Caco-2 (cell line): ENCODE measurements around the gene GRIFIN. TPM values are rescaled to one million over a fixed set of nuclear protein-coding genes. Genes with fewer than 3 reads are reported as not detected.

ENCODE experiments used
- BruUV-seq: library from RNA; stranded (reverse); fragments of 400-500 nt; replicated peaks from 2 replicates; lab custom pipeline; 2021; lab: Mats Ljungman, UMichigan
- CTCF ChIA-PET: fragments of 300-600 bp; sonication (Branson Sonifier 250); formaldehyde crosslinking; loops from one replicate; lab custom pipeline; 2022; ENCODE audit warnings: antibody characterized with exemption; lab: Charles Lee
- POLR2A ChIA-PET: fragments of 300-600 bp; sonication (Branson Sonifier 250); formaldehyde crosslinking; loops from one replicate; lab custom pipeline; 2022; ENCODE audit warnings: antibody characterized with exemption; lab: Charles Lee
- DNase-seq, 2 experiments: peaks; one replicate each; pipeline versions ENCODE4 v3.0.0 to v3.0.0-alpha.2; 2020 to 2022
- H3K27me3 ChIP-seq: replicated peaks from 2 replicates; pipeline ENCODE4 v1.6.0; 2011; ENCODE audit warnings: low read length; ENCODE audit not compliant: control insufficient read depth, insufficient read depth
- H3K36me3 ChIP-seq: 2 replicates; pipeline ENCODE4 v1.5.1; 2011; ENCODE audit warnings: low read length; ENCODE audit not compliant: control insufficient read depth, insufficient read depth
- H3K4me1 ChIP-seq: fragments of 250-450 bp; sonication (Bioruptor Pico); 2 replicates; pipeline ENCODE4 v1.5.1; 2020; ENCODE audit warnings: mild to moderate bottlenecking
- H3K4me3 ChIP-seq: 2 replicates; pipeline ENCODE4 v1.5.1; 2011; ENCODE audit warnings: low read depth, mild to moderate bottlenecking, control low read depth, low read length
- H3K9me3 ChIP-seq: fragments of 250-450 bp; sonication (Bioruptor Pico); 2 replicates; pipeline ENCODE4 v1.5.1; 2020; ENCODE audit warnings: mild to moderate bottlenecking, moderate library complexity
- H3K27ac Mint-ChIP-seq: one replicate; pipeline ENCODE4 v1.8.0; 2022; ENCODE audit warnings: mixed read lengths; ENCODE audit not compliant: unreplicated experiment
- H3K27me3 Mint-ChIP-seq: one replicate; pipeline ENCODE4 v1.8.0; 2022; ENCODE audit warnings: mixed read lengths; ENCODE audit not compliant: insufficient read depth, unreplicated experiment
- H3K36me3 Mint-ChIP-seq: one replicate; pipeline ENCODE4 v1.8.0; 2022; ENCODE audit warnings: mild to moderate bottlenecking, mixed read lengths; ENCODE audit not compliant: insufficient read depth, unreplicated experiment
- H3K4me1 Mint-ChIP-seq: one replicate; pipeline ENCODE4 v1.8.0; 2022; ENCODE audit warnings: low read depth, mixed read lengths; ENCODE audit not compliant: unreplicated experiment
- H3K4me3 Mint-ChIP-seq: one replicate; pipeline ENCODE4 v1.8.0; 2022; ENCODE audit warnings: mild to moderate bottlenecking, moderate library complexity, mixed read lengths; ENCODE audit not compliant: unreplicated experiment
- H3K9me3 Mint-ChIP-seq: one replicate; pipeline ENCODE4 v1.8.0; 2022; ENCODE audit warnings: mixed read lengths; ENCODE audit not compliant: unreplicated experiment
- intact Hi-C: fragments of 100-400 bp; cut with micrococcal nuclease; formaldehyde crosslinking; loops from one replicate; pipeline ENCODE4 v1.10.0; 2022; ENCODE audit not compliant: unreplicated experiment
- total RNA-seq: library from RNA; stranded (reverse); gene quantifications from 2 replicates; pipeline ENCODE4 v1.2.3, GENCODE V29; 2022
- TF ChIP-seq, protein P1 (sequence below), 2 experiments: fragments of 200-600 bp in 1 of 2; IDR thresholded peaks; 1 replicate in 1 of 2; 2 replicates in 1 of 2; pipeline versions ENCODE4 v1.5.1 to v1.8.0; 2011 to 2022; ENCODE audit warnings: antibody characterized with exemption in 1 of 2, control low read depth in 1 of 2, inconsistent platforms in 1 of 2, low read depth in 1 of 2, low read length in 1 of 2, mild to moderate bottlenecking in 1 of 2, moderate library complexity in 1 of 2; ENCODE audit not compliant: insufficient read depth in 1 of 2, severe bottlenecking in 1 of 2, unreplicated experiment in 1 of 2

Gene GRIFIN
- total RNA-seq, 1 experiment from 2014 or later = not detected

DNA sequence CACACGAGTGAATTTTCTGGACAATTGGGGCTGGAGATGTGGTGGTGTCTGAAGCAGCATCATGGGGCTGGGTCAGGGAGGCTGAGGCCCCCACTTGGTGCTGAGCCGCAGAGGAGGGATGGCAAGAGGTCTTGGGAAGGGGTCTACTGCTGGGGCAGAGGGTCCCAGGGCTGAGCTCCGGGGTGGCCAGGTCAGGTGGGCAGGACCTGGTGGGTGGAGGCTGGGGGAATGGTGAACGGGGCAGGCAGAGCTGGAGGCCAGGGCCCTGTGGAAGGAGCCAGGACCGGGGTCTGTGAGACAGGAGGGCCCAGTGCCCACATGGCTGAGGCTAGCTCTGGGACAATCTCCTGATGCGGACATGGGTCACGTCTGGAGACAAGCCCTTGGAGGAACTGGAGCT is 23.0 kb upstream of the GRIFIN start:
- Mint-ChIP-seq H3K4me1 (no peaks in the 10 kb centered on the region), H3K27me3 (no peaks in the 10 kb centered on the region), H3K9me3 (no peaks in the 10 kb centered on the region), H3K27ac (no peak overlapping the region), H3K36me3 (no peaks in the 10 kb centered on the region), H3K4me3 (no peak overlapping the region)
- ChIA-PET POLR2A (no interaction called here), CTCF (interaction anchor here (0.6 kb wide), 1 partner anchor 67 kb away, joined by 3 read pairs; no protein-coding TSS in a partner anchor)
- BruUV-seq = no TSS peak
- intact Hi-C loops = no loop called here
- H3K4me3 ChIP-seq = no peak overlapping the region
- TF ChIP-seq, protein P1, sequence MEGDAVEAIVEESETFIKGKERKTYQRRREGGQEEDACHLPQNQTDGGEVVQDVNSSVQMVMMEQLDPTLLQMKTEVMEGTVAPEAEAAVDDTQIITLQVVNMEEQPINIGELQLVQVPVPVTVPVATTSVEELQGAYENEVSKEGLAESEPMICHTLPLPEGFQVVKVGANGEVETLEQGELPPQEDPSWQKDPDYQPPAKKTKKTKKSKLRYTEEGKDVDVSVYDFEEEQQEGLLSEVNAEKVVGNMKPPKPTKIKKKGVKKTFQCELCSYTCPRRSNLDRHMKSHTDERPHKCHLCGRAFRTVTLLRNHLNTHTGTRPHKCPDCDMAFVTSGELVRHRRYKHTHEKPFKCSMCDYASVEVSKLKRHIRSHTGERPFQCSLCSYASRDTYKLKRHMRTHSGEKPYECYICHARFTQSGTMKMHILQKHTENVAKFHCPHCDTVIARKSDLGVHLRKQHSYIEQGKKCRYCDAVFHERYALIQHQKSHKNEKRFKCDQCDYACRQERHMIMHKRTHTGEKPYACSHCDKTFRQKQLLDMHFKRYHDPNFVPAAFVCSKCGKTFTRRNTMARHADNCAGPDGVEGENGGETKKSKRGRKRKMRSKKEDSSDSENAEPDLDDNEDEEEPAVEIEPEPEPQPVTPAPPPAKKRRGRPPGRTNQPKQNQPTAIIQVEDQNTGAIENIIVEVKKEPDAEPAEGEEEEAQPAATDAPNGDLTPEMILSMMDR (IDR thresholded peaks at IDR 0.05; ENCODE audit: insufficient read depth in 1 of 2, low read depth in 1 of 2, low read length in 1 of 2, severe bottlenecking in 1 of 2, unreplicated experiment in 1 of 2) = no peak
- no peaks in the 10 kb centered on the region for H3K4me1 ChIP-seq
- no peaks in the 10 kb centered on the region for H3K9me3 ChIP-seq
- no peak for DNase-seq
- no peaks in the 10 kb centered on the region for H3K27me3 ChIP-seq
- no peaks in the 10 kb centered on the region for H3K36me3 ChIP-seq

DNA sequence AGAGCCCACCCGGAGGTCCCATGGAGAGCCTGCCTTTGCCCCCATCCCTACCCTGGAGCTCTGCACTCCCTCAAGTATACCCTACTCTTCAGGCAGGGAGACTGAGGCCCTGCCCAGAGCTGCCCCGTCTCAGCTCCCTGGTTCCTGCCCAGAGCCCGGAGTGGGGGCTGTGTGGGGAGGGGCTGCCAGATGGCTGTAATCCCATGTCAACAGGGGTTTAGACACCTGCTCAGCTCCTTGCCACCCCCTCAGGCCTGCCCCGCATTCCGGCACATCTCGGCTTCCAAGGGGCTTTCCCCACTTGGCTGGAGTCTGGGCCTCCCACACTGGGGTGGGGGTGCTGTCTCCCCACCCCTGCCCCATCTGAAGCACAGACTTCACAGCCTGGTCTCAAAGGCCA is 22.5 kb upstream of the GRIFIN start:
- TF ChIP-seq, protein P1 (IDR thresholded peaks at IDR 0.05; ENCODE audit: insufficient read depth in 1 of 2, low read depth in 1 of 2, low read length in 1 of 2, severe bottlenecking in 1 of 2, unreplicated experiment in 1 of 2) = no peak
- H3K4me1 ChIP-seq = no peaks in the 10 kb centered on the region
- ChIA-PET CTCF (interaction anchor here (0.9 kb wide), 1 partner anchor 30 kb away, joined by 3 read pairs; no protein-coding TSS in a partner anchor), POLR2A (no interaction called here)
- H3K27ac Mint-ChIP-seq = no peak overlapping the region
- no peaks in the 10 kb centered on the region for H3K9me3 Mint-ChIP-seq
- intact Hi-C loops = no loop called here
- peaks cover 1% of the 10 kb centered on the region for H3K4me1 Mint-ChIP-seq
- no peak overlapping the region for H3K4me3 ChIP-seq
- H3K9me3 ChIP-seq = no peaks in the 10 kb centered on the region
- no peaks in the 10 kb centered on the region for H3K36me3 ChIP-seq
- no peaks in the 10 kb centered on the region for H3K36me3 Mint-ChIP-seq
- H3K4me3 Mint-ChIP-seq = no peak overlapping the region
- H3K27me3 ChIP-seq = no peaks in the 10 kb centered on the region
- no TSS peak for BruUV-seq
- DNase-seq = no peak
- no peaks in the 10 kb centered on the region for H3K27me3 Mint-ChIP-seq

GRCh38 chr7:2497500-2498336 is 21.5 kb upstream of the GRIFIN start:
- no peaks in the 10 kb centered on the region for H3K9me3 Mint-ChIP-seq
- CTCF ChIA-PET = interaction anchor here (0.9 kb wide), 1 partner anchor 29 kb away, joined by 3 read pairs; no protein-coding TSS in a partner anchor
- H3K4me3 Mint-ChIP-seq = no peak overlapping the region
- H3K4me1 Mint-ChIP-seq = peaks cover 7% of the 10 kb centered on the region
- H3K36me3 Mint-ChIP-seq = no peaks in the 10 kb centered on the region
- Histone ChIP-seq H3K4me3 (no peak overlapping the region), H3K9me3 (no peaks in the 10 kb centered on the region), H3K4me1 (no peaks in the 10 kb centered on the region), H3K27me3 (no peaks in the 10 kb centered on the region), H3K36me3 (no peaks in the 10 kb centered on the region)
- POLR2A ChIA-PET = no interaction called here
- intact Hi-C loops = no loop called here
- H3K27me3 Mint-ChIP-seq = no peaks in the 10 kb centered on the region
- DNase-seq = no peak
- BruUV-seq = no TSS peak
- no peak overlapping the region for H3K27ac Mint-ChIP-seq
- TF ChIP-seq, protein P1 (IDR thresholded peaks at IDR 0.05; ENCODE audit: insufficient read depth in 1 of 2, low read depth in 1 of 2, low read length in 1 of 2, severe bottlenecking in 1 of 2, unreplicated experiment in 1 of 2) = no peak
